OCI-LY1 (cell line): ENCODE results near the gene SGO1.

Experiments used
- H2AFZ ChIP-seq: fragments of 200-600 bp; sonication (generic), shearing (Covaris generic); 2 replicates; pipeline ENCODE4 v1.6.0; 2014; ENCODE audit warnings: antibody characterized with exemption, mild to moderate bottlenecking, low read length
- H3F3A ChIP-seq: fragments of 200-600 bp; sonication (generic), shearing (Covaris generic); 2 replicates; pipeline ENCODE4 v1.6.0; 2014; ENCODE audit warnings: mild to moderate bottlenecking, antibody characterized with exemption, low read length, moderate library complexity; ENCODE audit not compliant: insufficient read depth
- H3K27ac ChIP-seq: fragments of 200-600 bp; sonication (generic); 2 replicates; pipeline ENCODE4 v1.5.1; 2014; ENCODE audit warnings: low read length, mixed run types, mild to moderate bottlenecking, low read depth; ENCODE audit not compliant: poor library complexity, severe bottlenecking
- H3K27me3 ChIP-seq: fragments of 200-600 bp; sonication (generic); 2 replicates; pipeline ENCODE4 v1.6.0; 2014; ENCODE audit warnings: antibody characterized with exemption, mild to moderate bottlenecking, low read length, moderate library complexity; ENCODE audit not compliant: insufficient read depth
- H3K36me3 ChIP-seq: fragments of 200-600 bp; sonication (generic); 2 replicates; pipeline ENCODE4 v1.6.1; 2014; ENCODE audit warnings: mild to moderate bottlenecking, antibody characterized with exemption, low read length, moderate library complexity, mixed read lengths; ENCODE audit not compliant: insufficient read depth
- H3K4me1 ChIP-seq: fragments of 200-600 bp; sonication (generic); 2 replicates; pipeline ENCODE4 v1.5.1; 2014; ENCODE audit warnings: mild to moderate bottlenecking, low read length, moderate library complexity; ENCODE audit not compliant: insufficient read depth, severe bottlenecking
- H3K4me2 ChIP-seq: fragments of 200-600 bp; sonication (generic), shearing (Covaris generic); 2 replicates; pipeline ENCODE4 v1.6.1; 2014; ENCODE audit warnings: low read length
- H3K4me3 ChIP-seq: fragments of 200-600 bp; sonication (generic); 2 replicates; pipeline ENCODE4 v1.5.1; 2014; ENCODE audit warnings: low read length, low read depth, mild to moderate bottlenecking, mixed read lengths; ENCODE audit not compliant: poor library complexity, severe bottlenecking
- H3K79me2 ChIP-seq: fragments of 200-600 bp; shearing (Covaris generic); 2 replicates; pipeline ENCODE4 v1.6.1; 2016; ENCODE audit warnings: mixed run types, low read length, mixed read lengths; ENCODE audit not compliant: insufficient read depth
- H3K9ac ChIP-seq: fragments of 200-600 bp; sonication (generic), shearing (Covaris generic); 2 replicates; pipeline ENCODE4 v1.6.1; 2014; ENCODE audit warnings: mild to moderate bottlenecking, low read length, mixed read lengths
- H3K9me2 ChIP-seq: fragments of 200-600 bp; sonication (generic), shearing (Covaris generic); 2 replicates; pipeline ENCODE4 v1.6.1; 2014; ENCODE audit warnings: low read depth, mild to moderate bottlenecking, low read length, mixed read lengths
- H3K9me3 ChIP-seq: fragments of 200-600 bp; shearing (Covaris generic); 2 replicates; pipeline ENCODE4 v1.6.1; 2014; ENCODE audit warnings: low read length, mixed read lengths
- H4K20me1 ChIP-seq: fragments of 200-600 bp; sonication (generic), shearing (Covaris generic); 2 replicates; pipeline ENCODE4 v1.6.0; 2016; ENCODE audit warnings: mild to moderate bottlenecking, low read length; ENCODE audit not compliant: insufficient read depth
- EZH2 ChIP-seq: fragments of 200-600 bp; sonication (generic), shearing (Covaris generic); IDR thresholded peaks from 2 replicates; pipeline ENCODE4 v1.8.0; 2017; ENCODE audit warnings: borderline replicate concordance, mixed run types, mild to moderate bottlenecking, antibody characterized with exemption, low read length, moderate library complexity, mixed read lengths
- TF ChIP-seq, protein P1 (sequence below): fragments of 200-600 bp; sonication (generic), shearing (Covaris generic); IDR thresholded peaks from 2 replicates; pipeline ENCODE4 v1.5.1; 2017; ENCODE audit warnings: mild to moderate bottlenecking, antibody characterized with exemption, low read length, moderate library complexity, mixed read lengths

SGO1 gene

DNA sequence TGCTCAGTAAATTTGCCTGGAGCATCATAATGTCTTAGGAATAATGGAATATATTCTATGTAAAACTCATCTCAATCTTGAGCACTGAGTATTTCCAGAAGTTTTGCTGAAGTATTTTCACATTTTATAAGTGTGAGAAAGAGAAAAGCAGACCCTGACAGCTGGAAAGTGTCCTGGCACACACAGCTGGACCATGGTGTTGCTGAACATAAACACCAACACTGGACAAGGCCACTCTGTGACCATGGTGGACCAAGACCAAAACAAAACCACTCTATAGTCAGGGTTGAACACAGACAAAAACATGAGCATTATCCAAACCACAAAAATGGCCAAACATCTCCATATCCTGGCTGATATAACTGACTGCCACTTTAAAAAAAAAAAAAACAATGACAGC, 15.1 kb upstream of the SGO1 start:
- H3K36me3 ChIP-seq: no peaks in the 10 kb centered on the region
- no peak overlapping the region for H2AFZ ChIP-seq
- no peaks in the 10 kb centered on the region for H3K27me3 ChIP-seq
- no peaks in the 10 kb centered on the region for H4K20me1 ChIP-seq
- H3K4me1 ChIP-seq: no peaks in the 10 kb centered on the region
- H3K9me3 ChIP-seq: no peaks in the 10 kb centered on the region
- TF ChIP-seq, protein P1, sequence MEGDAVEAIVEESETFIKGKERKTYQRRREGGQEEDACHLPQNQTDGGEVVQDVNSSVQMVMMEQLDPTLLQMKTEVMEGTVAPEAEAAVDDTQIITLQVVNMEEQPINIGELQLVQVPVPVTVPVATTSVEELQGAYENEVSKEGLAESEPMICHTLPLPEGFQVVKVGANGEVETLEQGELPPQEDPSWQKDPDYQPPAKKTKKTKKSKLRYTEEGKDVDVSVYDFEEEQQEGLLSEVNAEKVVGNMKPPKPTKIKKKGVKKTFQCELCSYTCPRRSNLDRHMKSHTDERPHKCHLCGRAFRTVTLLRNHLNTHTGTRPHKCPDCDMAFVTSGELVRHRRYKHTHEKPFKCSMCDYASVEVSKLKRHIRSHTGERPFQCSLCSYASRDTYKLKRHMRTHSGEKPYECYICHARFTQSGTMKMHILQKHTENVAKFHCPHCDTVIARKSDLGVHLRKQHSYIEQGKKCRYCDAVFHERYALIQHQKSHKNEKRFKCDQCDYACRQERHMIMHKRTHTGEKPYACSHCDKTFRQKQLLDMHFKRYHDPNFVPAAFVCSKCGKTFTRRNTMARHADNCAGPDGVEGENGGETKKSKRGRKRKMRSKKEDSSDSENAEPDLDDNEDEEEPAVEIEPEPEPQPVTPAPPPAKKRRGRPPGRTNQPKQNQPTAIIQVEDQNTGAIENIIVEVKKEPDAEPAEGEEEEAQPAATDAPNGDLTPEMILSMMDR: no peak
- TF ChIP-seq EZH2: no peak
- H3K4me2 ChIP-seq: no peak overlapping the region
- H3F3A ChIP-seq: no peaks in the 10 kb centered on the region
- no peak overlapping the region for H3K9ac ChIP-seq
- H3K27ac ChIP-seq: no peak overlapping the region
- no peaks in the 10 kb centered on the region for H3K79me2 ChIP-seq
- no peak overlapping the region for H3K4me3 ChIP-seq
- H3K9me2 ChIP-seq: no peaks in the 10 kb centered on the region

DNA sequence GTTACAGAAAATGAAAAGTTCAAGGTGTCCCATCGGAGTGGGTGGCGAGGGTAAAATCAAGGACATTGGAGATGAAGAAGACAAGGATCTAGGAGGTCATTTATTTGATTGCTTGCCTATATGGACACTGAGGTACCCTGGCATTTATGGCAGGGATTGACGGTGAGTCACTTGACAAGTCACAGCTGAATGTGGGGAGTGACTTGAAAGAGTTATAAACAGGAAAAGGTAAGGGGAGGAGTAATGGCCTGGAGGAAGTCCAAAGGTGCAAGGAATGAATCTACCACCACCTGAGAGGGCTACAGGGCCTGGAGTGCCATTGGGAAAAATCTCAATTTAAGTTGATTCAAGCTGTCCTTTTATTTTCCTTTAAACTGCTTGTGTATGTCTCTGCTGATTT, 11.8 kb upstream of the SGO1 start:
- Histone ChIP-seq H3K4me1 (no peaks in the 10 kb centered on the region), H3K4me3 (no peak overlapping the region), H2AFZ (no peak overlapping the region), H3F3A (no peaks in the 10 kb centered on the region), H3K79me2 (no peaks in the 10 kb centered on the region), H3K27me3 (no peaks in the 10 kb centered on the region), H3K9me3 (no peaks in the 10 kb centered on the region), H3K36me3 (no peaks in the 10 kb centered on the region), H3K4me2 (no peak overlapping the region), H3K9me2 (no peaks in the 10 kb centered on the region), H4K20me1 (no peaks in the 10 kb centered on the region), H3K9ac (no peak overlapping the region), H3K27ac (no peak overlapping the region)
- TF ChIP-seq EZH2: no peak
- TF ChIP-seq, protein P1: no peak

DNA sequence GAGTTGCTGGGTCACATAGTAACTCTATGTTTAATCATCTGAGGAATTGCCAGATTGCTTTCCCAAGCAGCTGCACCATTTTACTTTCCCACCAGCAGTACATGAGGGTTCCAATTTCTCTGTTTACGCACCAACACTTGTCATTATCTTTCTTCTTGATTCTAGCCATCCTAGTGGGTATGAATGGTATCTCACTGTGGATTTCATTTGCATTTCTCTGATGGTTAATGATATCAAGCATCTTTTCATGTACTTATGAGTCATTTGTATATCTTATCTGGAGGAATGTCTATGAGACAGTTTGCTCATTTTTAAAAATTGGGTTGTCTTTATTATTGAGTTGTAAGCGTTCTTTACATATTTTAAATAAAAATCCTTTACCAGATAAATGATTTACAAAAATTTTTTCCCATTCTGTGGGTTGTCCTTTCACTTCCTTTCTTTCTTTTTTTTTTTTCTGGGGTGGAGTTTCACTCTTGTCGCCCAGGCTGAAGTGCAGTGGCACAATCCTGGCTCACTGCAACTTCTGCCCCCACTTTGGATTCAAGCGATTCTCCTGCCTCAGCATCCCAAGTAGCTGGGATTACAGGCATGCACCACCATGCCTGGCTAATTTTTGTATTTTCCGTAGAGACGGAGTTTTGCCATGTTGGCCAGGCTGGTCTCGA, 8.9 kb upstream of the SGO1 start:
- Histone ChIP-seq H4K20me1 (no peaks in the 10 kb centered on the region), H3K4me3 (no peak overlapping the region), H3K4me1 (no peaks in the 10 kb centered on the region), H2AFZ (no peak overlapping the region), H3K27me3 (no peaks in the 10 kb centered on the region), H3K27ac (no peak overlapping the region), H3K4me2 (no peak overlapping the region), H3K79me2 (no peaks in the 10 kb centered on the region), H3K36me3 (no peaks in the 10 kb centered on the region), H3K9ac (no peak overlapping the region), H3K9me2 (no peaks in the 10 kb centered on the region), H3K9me3 (no peaks in the 10 kb centered on the region), H3F3A (no peaks in the 10 kb centered on the region)
- TF ChIP-seq, protein P1: no peak
- TF ChIP-seq EZH2: no peak
